NCI-H1694 (cell line): Measurements from ENCODE around the gene SH2D2A.
A peak's percentile ranks its signal among the peaks of the same experiment; 100 is the strongest.

ENCODE experiments used
- DNase-seq: peaks from one replicate; lab custom pipeline; 2025; lab: John Stamatoyannopoulos, UW

The SH2D2A gene

DNA sequence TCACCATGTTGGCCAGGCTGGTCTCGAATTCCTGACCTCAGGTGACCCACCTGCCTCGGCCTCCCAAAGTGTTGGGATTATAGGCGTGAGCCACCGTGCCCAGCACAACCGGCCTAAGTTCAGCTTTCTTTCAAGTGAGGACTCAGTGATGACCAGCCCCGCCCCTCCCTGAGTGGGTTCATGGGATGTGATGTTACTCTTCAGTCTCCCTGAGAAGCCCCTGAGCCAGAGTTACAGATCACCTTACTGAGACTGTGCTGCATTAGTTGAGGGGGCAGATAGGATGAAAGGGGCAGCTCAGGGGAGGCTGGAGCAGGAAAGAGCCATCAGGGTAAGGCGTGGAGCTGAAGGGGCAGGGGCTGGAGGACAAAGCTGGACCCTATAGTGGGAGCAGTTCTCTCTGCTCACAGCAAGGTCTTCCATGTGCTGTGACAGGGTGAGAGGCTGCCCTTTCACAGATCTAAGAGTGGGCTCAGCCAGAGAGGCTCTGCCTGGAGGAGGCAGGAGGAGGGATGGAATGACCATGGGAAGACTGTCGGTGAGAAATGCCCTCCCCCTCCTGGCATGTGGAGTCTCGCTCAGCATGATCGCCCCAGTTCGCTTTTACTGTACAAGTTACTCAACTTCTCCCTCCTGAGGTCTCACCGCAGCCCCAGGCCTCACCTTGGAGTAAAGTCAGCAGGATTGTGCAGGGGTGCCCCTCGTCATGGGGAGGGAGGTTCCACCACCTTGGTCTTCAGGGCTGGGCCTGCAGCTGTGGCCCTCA, 13.4 kb downstream of the SH2D2A start:
- DNase-seq: no peak

DNA sequence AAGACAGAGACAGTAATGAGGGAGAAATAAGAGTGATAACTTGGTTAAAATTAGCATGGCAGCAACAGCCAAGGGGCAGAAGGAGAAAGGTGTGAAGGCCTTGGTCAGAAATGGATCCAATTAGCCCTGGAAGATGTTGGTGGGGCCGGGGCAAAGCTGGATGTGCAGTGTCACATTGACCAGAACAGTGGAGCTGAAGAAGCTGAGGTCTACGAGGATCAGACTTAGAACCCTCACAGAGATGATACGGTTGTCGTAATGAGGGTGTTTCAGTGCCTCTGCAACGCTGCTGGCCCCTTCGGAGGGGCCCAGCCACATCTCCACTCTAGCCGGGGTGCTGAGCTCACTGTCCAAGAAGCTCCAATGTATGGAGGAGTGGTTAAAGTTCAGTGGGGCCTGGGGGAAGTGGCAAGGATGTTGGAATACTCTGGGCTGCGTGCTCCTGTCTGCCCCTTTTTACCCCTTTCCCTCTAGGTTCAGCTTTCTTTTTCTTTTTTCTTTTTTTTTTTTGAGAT, 14.2 kb downstream of the SH2D2A start:
- DNase-seq: no peak

DNA sequence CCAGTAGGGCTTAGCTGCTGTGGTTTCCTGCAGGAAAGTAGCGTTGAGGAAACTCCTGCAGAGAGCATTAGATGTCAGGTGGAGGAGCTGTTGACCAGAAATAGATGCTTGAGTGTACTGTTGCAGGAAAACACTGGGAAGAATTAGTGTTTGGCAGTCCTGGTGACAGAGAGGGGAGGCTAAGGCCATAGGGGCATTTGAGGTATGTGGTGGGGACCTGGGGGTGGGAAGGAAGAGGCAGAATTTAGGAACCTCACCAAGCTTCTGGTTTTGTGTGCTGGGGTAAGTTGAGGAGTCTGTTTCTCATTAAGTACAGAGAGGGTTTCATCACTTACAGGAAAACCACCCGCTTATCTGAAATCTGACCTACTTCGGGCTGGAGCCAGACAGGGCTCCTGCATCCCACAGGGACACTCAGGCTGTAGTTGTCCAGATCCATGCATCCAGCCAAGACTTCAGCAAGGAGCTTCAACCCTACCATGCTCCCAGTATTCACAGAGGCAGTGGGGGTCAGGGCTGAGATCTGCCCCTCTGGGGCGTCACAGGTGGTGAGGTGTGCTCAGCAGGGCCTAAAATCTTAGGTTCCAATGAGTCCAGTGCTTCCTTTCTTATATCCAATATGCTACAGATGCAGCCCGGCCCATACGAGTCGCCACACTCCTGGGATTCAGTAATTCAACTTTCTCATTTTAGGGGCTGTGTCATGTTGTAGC, 15.1 kb downstream of the SH2D2A start:
- no peak for DNase-seq

DNA sequence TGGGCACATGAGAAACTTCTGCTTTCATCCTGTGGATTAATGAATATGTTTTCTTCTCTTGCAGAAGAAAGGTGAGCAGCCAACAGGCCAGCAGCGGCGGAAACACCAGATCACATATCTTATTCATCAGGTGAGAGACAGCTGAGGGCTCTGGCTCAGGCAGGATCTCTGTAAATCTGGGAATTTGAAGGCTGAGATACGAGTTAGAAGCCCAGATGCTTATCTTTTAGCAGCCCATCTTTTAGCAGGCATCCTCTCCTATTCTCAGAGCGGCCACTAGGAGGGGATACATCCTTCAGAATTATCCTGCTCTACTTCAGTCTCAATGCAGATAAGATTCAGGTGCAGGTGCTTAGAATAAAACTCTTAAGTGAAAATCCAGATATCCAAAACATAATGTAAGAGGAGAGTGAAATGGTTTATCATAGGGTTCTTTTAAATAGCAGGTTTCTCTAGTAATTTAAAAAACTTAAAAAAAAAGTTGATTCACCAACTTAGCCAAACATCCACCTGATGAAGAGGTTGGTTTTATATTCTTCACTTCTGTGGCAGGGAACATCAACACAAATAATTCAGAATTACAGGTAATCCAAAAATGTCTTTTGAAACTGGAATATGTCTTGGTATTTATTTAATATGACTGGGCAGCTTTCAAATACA, 19.3 kb downstream of the SH2D2A start:
- DNase-seq: peak; percentile 76

DNA sequence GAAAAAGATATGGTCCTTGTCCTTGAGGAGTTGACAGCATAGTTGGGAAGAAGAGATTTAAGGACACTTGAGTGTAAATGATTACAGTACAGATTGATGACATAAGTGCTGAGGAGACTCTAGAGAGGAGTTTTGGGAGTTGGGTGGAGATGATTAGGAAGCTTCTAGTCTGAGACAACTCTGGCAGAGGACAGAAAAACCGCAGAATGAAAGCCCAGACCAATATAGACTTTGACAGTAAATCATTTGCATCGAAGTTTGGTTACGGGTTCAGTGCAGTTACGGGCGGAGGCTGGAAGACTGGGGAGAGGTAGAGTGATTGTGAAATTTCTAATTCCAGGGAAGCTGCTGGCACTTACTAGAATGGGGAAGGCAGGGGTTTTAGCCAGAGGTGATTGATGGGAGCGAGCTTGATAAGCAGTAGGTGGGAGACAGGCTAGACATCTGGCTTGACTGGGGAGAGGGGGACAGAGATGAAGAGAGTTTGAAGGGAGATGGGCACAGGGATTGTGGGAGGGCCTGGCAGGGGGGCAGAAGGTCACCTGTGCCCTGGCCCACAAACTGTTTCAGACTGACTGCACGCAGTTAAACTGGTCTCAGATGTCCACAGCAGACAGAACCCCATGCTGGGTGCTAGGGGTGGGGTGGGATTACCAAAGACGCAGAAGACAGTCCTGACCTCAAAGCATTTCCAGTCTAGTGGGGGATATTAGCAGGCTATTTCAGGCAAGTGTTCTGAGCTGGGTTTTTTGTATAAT, 20.1 kb downstream of the SH2D2A start:
- DNase-seq: no peak

DNA sequence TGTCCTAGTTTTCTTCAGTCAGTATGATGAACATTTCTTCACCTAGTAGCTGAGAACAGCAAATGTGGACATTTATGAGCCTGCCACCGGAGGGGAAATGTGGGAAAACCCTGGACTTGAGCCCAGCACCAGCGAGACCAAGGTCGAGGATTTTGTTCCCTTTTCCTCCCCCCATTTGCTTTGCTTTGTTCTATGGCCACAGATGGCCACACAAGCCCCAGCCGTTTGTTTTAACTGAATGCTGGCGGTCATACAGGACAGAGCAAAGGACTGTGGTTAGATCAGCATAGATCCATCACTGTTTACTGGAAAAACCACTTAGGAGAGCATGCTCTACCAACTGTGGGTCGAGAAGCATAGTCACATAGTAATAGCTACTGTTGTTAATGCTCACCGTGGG, 20.9 kb downstream of the SH2D2A start:
- DNase-seq: no peak

DNA sequence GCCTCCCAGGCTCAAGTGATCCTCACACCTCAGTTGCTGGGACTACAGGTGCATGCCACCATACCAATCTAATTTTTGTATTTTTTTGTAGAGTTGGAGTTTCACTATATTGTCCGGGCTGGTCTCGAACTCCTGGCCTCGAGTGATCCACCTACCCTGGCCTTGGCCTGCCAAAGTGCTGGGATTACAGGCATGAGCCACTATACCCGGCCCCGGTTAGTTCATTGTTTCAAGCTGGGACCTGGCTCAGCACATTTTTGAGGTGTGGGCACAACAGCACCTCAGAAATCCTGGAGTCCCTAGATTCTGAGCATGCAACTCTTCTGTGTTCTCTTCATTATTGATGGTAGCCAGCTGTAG, 21.3 kb downstream of the SH2D2A start:
- no peak for DNase-seq

DNA sequence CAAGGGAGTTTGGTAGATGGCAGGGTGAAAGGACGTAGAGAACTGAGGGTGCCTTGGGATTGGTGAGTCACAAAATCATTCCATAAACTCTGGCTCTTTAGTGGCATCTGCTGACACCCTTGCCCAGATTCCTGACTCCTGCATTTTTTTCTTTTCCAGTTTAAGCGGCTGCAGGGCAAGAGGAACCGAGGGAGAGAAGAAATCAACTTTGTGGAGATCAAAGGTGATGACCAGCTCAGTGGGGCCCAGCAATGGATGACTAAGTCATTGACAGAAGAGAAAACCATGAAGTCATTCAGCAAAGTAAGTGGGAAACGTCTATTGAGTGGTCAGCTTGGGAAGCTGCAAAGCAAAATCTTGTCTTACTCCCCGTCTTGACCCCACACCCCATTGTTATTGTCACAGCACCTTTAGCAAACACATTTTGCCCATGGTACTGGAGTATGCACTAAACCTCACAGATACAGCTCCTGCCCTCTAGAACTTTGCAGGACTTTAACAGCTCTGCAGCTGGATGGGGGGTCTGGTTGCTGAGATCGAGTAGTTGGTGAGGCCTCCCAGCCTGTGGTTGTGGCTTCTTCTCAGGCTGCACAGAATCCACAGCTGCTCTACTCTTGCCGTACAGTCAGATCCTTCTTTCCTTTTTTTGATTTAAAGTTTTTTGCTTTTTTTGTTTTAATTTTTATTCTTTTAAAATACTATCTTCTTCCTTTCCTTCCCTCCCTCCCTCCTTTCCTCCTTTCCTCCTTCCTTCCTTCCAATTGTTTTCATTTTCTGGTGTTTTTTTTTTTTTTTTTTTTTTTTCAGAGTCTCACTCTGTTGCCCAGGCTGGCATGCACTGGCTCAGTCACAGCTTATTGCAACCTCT, 21.9 kb downstream of the SH2D2A start:
- DNase-seq: no peak

DNA sequence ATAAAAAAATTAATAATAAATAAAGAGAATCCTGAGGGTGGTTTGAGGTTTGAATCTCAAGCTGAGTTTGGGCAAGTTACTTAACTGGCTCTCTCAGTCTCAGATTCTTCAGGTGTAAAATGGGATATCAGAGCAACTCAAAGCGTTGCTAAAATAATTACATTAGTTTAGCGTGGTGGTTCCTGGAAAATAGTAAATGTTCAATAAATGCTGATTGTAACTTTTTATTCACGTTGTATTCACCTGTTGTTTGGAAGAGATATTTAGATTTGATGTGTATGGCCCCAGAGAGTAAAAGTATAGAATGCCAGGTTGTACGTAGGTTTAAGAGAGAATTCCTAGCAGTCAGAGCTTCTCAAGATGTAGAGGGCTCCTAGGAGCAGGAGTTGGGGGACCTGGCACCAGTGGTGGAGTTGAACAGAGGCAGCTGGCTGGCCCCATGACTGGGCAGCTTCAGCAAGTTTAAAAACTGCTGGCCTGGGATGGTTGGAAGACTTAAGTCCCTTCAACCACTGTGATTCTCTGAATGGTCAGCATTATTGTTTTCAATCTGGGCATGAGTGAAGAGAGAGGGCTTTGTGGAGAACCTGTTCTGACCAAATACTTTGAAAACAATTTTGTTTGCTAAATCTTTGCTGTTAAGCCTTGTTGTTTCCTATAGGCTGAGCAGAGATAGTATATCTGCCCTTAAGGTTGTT, 26.9 kb downstream of the SH2D2A start:
- no peak for DNase-seq

DNA sequence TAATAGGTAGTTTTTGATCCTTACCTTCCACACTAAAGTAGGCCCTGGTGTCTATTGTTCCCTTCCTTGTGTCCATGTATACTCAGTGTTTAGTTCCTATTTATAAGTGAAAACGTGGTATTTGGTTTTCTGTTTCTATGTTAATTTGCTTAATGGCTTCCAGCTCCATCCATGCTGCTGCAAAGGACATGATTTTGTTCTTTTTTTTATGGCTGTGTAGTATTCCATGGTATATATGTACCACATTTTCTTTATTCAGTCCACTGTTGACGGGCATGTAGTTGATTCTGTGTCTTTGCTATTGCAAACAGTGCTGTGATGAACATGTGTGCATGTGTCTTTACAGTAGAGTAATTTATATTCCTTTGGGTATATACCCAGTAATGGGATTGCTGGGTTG, 28.5 kb downstream of the SH2D2A start:
- DNase-seq: no peak

DNA sequence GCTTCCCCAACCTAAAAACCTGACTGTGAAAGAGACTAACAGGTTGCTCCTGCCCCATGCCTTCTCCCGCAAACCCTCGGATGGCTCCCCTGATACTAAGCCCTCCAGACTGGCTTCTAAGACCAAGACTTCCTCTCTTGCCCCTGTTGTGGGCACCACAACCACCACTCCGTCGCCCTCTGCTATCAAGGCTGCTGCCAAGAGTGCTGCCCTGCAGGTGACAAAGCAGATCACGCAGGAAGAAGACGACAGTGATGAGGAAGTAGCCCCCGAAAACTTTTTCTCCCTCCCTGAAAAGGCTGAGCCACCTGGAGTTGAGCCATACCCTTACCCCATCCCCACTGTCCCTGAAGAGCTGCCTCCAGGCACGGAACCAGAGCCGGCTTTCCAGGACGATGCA, 30.0 kb downstream of the SH2D2A start:
- DNase-seq: no peak

DNA sequence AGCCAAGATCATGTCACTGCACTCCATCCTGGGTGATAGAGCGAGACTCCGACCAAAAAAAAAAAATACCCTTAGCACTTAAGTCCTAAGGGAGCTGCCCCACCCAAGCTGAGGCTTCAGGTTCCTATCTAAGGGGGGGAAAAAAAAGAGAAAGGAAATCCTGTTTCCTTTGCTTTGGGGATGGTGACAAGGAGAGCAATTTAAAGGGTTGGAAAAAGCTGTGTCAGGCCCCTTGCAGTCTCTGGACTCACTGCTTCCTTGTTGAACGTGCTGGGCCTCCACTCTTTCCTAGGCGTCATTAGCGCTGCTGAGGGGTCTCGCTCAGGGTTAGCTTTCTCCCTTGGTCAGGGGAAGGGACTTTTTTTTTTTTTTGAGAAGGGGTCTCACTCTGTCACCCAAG, 31.2 kb downstream of the SH2D2A start:
- DNase-seq: no peak

DNA sequence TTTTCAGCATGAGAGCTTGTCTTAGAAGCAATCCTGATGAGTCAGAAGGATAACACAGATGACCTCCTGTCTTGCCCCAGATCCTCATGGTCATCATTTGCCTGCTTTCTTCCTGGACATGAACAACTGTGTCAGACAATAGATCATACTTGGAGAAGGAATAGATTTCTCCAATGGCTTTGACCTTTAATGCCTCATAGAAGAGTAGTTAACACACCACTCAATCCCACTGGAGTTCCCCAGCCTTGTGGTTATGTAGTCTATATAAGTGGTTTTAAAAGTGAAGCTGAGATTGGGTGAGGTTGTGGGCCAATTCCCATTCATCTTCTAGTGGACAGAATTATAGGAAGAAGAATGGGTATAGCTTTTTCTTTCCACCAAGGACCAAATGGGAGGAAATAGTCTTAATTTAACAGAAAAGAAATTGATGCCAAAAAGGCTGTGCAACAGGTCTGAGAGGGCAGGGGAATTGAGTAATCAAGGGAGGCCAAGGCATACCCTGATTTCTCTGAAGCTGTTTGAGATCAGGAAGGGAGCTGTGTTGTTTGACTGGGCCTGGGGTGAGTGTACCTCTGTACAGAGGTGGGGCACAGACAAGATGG, 35.0 kb downstream of the SH2D2A start:
- DNase-seq: no peak

DNA sequence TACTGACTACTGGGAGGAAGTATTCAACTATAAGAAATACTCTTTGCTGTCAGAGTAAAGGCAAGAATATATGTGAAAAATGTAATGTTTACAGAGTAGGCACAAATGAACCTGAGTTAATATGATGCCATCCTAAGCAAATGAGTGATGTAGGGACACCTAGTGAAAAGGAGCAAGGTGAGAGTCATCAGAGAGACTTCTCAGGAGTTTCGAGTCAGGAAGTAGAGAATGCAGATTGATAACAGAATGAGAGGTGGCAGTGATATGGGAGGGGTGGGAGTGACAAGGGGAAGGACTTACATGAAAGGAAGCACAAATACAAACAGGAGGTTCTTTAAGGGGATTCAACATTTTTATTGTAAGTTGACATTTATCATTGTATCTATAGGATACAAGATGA, 39.1 kb downstream of the SH2D2A start:
- DNase-seq: no peak

DNA sequence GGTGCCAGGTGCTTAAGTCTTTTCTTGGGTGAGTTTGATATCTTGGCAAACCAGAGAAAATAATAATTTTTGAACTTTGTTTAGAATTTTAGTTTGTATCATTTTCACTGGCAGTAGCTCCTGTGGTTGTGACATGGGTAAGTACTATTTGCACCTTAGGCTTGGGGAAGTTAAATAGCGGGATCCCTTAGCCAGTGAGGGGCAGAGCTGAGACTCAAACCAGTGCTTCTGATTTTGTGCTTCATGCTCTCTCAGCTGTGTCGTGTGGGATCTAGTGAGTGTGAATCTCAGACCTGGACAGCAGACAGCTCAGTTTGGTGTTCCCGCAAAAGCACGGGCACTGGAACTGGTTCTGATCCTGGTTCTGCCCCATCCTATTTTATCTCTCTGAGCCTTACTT, 39.7 kb downstream of the SH2D2A start:
- DNase-seq: no peak

DNA sequence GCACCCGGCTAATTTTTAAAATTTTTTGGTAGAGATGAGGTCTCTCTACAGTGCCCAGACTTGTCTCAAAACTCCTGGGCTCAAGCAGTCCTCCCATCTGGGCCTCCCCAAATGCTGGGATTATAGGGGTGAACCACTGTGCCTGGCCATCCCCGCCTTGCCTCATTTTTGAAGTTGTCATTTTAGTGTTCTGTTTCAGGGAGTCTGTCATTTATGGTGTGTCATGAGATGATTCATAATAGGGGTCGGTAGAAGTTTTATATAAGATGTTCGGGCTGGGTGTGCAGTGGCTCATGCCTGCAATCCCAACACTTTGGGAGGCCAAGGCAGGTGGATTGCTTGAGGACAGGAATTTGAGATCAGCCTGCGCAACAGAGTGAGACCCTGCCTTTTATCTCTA, 40.8 kb downstream of the SH2D2A start:
- no peak for DNase-seq

DNA sequence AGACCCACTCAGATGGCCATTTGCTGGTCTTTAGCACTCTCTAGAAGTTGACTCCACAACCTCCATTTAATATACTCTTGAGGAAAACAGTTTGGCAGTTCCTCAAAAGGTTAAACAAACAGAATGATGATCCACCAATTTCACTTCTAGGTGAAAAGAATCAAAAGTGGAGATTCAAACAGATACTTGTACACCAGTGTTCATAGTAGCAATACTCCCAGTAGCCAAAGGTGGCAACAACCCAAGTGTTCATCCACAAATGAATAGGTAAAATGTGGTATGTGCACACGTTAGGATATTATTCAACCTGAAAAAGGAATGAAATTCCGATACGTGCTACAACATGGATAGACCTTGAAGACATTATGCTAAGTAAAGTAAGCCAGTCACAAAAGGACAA, 43.0 kb downstream of the SH2D2A start:
- no peak for DNase-seq

DNA sequence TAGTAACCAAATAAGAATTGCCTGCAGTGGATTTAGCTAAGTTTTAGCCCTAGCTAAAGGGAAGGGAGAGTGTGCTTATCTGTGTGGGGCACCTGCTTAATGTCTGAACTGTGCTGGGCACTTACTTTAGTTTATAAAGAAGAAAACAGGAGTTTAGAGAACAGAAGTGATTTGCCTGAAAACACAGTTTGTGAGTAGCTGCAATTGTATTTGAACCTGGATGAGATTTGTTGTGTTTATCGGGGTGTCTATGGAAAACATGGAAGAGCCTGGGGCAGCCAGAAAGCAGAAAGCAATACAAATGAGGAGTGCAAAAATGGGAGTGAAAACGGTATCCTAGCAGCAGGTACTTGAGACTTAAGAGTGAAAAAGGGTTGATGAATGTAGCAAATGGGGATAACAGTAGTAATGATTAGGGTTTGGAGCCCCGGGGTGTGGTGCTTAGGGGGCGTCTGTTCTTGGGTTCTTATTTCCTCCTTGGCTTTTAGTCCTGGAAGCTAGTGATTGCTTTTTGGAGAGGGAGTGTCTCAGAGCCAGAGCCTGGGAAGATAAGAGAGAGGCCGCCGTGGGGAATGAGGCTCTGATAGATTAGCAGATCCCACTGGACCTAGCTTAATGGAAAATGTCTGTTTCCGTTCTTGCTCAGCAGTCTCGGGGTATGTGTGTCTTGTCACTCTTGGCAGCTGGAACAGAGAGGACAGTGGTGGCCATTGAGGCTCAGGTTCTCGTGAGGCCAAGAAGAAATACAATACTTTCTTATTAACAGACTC, 43.7 kb downstream of the SH2D2A start:
- DNase-seq: no peak

DNA sequence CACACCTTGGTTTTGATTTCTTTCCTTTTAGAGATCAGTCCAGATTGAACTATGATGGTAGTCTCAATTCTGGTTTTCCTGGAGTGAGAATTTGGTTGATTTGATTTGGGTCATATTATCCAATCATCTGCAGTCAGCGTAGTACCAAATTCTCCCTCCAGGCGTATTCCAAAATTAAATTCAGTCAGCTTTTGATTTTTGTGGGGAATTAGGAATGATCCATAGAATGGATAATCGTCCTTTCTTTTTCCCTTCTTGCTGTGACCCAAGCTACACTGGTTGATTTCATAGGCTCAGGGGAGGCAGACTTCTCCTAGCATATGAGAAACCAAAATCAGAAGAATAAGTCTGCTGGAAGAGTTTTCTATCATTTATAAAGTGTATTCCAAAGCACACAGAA, 44.4 kb downstream of the SH2D2A start:
- DNase-seq: no peak
